Measurements from ENCODE around the gene KCNJ6.

GRCh38 chr21:37619464-37619974, 296.7 kb downstream of the KCNJ6 start:
- TF ChIP-seq CTCF (IDR thresholded peaks at IDR 0.05) = no peak
- no peak for TF ChIP-seq POLR2A (IDR thresholded peaks at IDR 0.05)

All from testis (tissue), 2 donors.